ENCODE measurements around the gene ZRANB1.

GRCh38 chr10:125004571-125005311 is 62.8 kb downstream of the ZRANB1 start:
- TF ChIP-seq EZH2 (IDR thresholded peaks at IDR 0.05; ENCODE audit: borderline replicate concordance) (no peak), CTCF (IDR thresholded peaks at IDR 0.05; ENCODE audit: poor library complexity) (no peak), EZH2phosphoT487 (IDR thresholded peaks at IDR 0.05; ENCODE audit: low read depth, severe bottlenecking, unreplicated experiment) (no peak)
